IMR-90 (cell line): ENCODE data around the gene PRR5L. TPM values are rescaled to one million over a fixed set of nuclear protein-coding genes. Genes with fewer than 3 reads are reported as not detected.

Source experiments
- ATAC-seq: fragments of 200-7000 bp; cut with Tn5 transposase; 2 replicates; pipeline ENCODE4 v1.9.1; 2020; ENCODE audit warnings: low read depth, mild to moderate bottlenecking, moderate library complexity
- BruUV-seq: library from RNA; stranded (reverse); fragments of 400-500 nt; replicated peaks from 2 replicates; lab custom pipeline; 2021; lab: Mats Ljungman, UMichigan
- CTCF ChIA-PET: fragments of 300-600 bp; formaldehyde crosslinking; extraction: SDS; loops from one replicate; lab custom pipeline; 2021; ENCODE audit warnings: antibody characterized with exemption; lab: Yijun Ruan, JAX
- POLR2A ChIA-PET: fragments of 300-600 bp; sonication (Branson Sonifier 250); formaldehyde crosslinking; loops from one replicate; lab custom pipeline; 2022; ENCODE audit warnings: antibody characterized with exemption; ENCODE audit not compliant: unreplicated experiment; lab: Charles Lee
- DNase-seq: peaks from one replicate; pipeline ENCODE4 v3.0.0; 2013
- H2AFZ ChIP-seq: replicated peaks from 2 replicates; pipeline ENCODE3; 2013; ENCODE audit warnings: low read length, mild to moderate bottlenecking; ENCODE audit not compliant: poor library complexity
- H2AK5ac ChIP-seq: 2 replicates; pipeline ENCODE4 v1.6.1; 2013; ENCODE audit warnings: low read depth, low read length, inconsistent platforms
- H2AK9ac ChIP-seq: replicated peaks from 2 replicates; pipeline ENCODE3; 2013; ENCODE audit warnings: mild to moderate bottlenecking, low read depth, low read length, moderate library complexity; ENCODE audit not compliant: poor library complexity
- H2BK120ac ChIP-seq: 2 replicates; pipeline ENCODE4 v1.6.1; 2013; ENCODE audit warnings: low read depth, low read length, inconsistent platforms
- H2BK15ac ChIP-seq: 3 replicates; pipeline ENCODE4 v1.6.1; 2013; ENCODE audit warnings: low read depth, low read length, inconsistent platforms
- H2BK20ac ChIP-seq: 2 replicates; pipeline ENCODE4 v1.6.1; 2013; ENCODE audit warnings: low read depth, mild to moderate bottlenecking, inconsistent platforms, low read length, moderate library complexity
- H2BK5ac ChIP-seq: 2 replicates; pipeline ENCODE4 v1.6.1; 2013; ENCODE audit warnings: mild to moderate bottlenecking, low read depth, low read length, inconsistent platforms; ENCODE audit not compliant: poor library complexity, severe bottlenecking
- H3K14ac ChIP-seq: replicated peaks from 2 replicates; pipeline ENCODE4 v1.6.1; 2013; ENCODE audit warnings: low read depth, low read length, inconsistent platforms
- H3K18ac ChIP-seq: 2 replicates; pipeline ENCODE4 v1.6.1; 2013; ENCODE audit warnings: low read depth, low read length, control low read depth
- H3K23ac ChIP-seq: 2 replicates; pipeline ENCODE4 v1.6.1; 2013; ENCODE audit warnings: low read depth, low read length, inconsistent platforms
- H3K27ac ChIP-seq: 2 replicates; pipeline ENCODE4 v1.5.1; 2013; ENCODE audit warnings: mild to moderate bottlenecking, control low read depth, low read length; ENCODE audit not compliant: insufficient read depth
- H3K27me3 ChIP-seq: 2 replicates; pipeline ENCODE4 v1.6.1; 2013; ENCODE audit warnings: low read length; ENCODE audit not compliant: control insufficient read depth, insufficient read depth
- H3K36me3 ChIP-seq: 2 replicates; pipeline ENCODE4 v1.6.1; 2013; ENCODE audit warnings: low read length, mixed read lengths; ENCODE audit not compliant: control insufficient read depth, insufficient read depth
- H3K4ac ChIP-seq: 2 replicates; pipeline ENCODE4 v1.6.1; 2013; ENCODE audit warnings: low read depth, low read length, inconsistent platforms
- H3K4me1 ChIP-seq: 2 replicates; pipeline ENCODE4 v1.6.1; 2013; ENCODE audit warnings: low read length, mixed read lengths; ENCODE audit not compliant: control insufficient read depth, insufficient read depth
- H3K4me2 ChIP-seq: 2 replicates; pipeline ENCODE4 v1.6.1; 2013; ENCODE audit warnings: low read depth, mild to moderate bottlenecking, control low read depth, low read length, moderate library complexity
- H3K4me3 ChIP-seq: 2 replicates; pipeline ENCODE4 v1.5.1; 2013; ENCODE audit warnings: low read depth, mild to moderate bottlenecking, control low read depth, low read length, moderate library complexity; ENCODE audit not compliant: insufficient read depth
- H3K56ac ChIP-seq: 2 replicates; pipeline ENCODE4 v1.6.1; 2013; ENCODE audit warnings: low read length, inconsistent platforms; ENCODE audit not compliant: insufficient read depth; ENCODE audit errors: extremely low read depth
- H3K79me1 ChIP-seq, 2 experiments: 2 replicates each; pipeline ENCODE4 v1.6.1; 2013; ENCODE audit warnings: low read length in 2 of 2, inconsistent platforms in 1 of 2, low read depth in 1 of 2
- H3K9ac ChIP-seq: 2 replicates; pipeline ENCODE4 v1.6.1; 2013; ENCODE audit warnings: low read depth, low read length, control low read depth
- H3K9me1 ChIP-seq: 2 replicates; pipeline ENCODE4 v1.6.1; 2013; ENCODE audit warnings: low read length, inconsistent platforms; ENCODE audit not compliant: insufficient read depth
- H3K9me3 ChIP-seq: 2 replicates; pipeline ENCODE4 v1.6.1; 2013; ENCODE audit warnings: low read length; ENCODE audit not compliant: control insufficient read depth, insufficient read depth
- H4K20me1 ChIP-seq: 2 replicates; pipeline ENCODE4 v1.6.1; 2013; ENCODE audit warnings: low read length, inconsistent platforms; ENCODE audit not compliant: insufficient read depth
- H4K5ac ChIP-seq: 2 replicates; pipeline ENCODE4 v1.6.1; 2013; ENCODE audit warnings: mild to moderate bottlenecking, low read depth, low read length, control low read depth
- H4K8ac ChIP-seq, 2 experiments: 2 replicates each; pipeline ENCODE4 v1.6.1; 2013; ENCODE audit warnings: low read depth in 2 of 2, low read length in 2 of 2, control low read depth in 1 of 2, inconsistent platforms in 1 of 2
- H4K91ac ChIP-seq: 2 replicates; pipeline ENCODE4 v1.6.1; 2013; ENCODE audit warnings: low read depth, low read length, inconsistent platforms; ENCODE audit not compliant: insufficient read depth
- BHLHE40 ChIP-seq: fragments of 150-350 bp; IDR thresholded peaks from 2 replicates; pipeline ENCODE4 v1.6.1; 2016; ENCODE audit warnings: mild to moderate bottlenecking, low read depth, low read length
- CEBPB ChIP-seq: IDR thresholded peaks from 2 replicates; pipeline ENCODE4 v1.6.1; 2012; ENCODE audit warnings: low read depth, low read length, improper control_type of control experiment
- CHD1 ChIP-seq: IDR thresholded peaks from 2 replicates; pipeline ENCODE4 v1.6.1; 2012; ENCODE audit warnings: low read depth, low read length, improper control_type of control experiment
- CTCF ChIP-seq: conservative IDR thresholded peaks from 2 replicates; pipeline ENCODE4 v1.5.1; 2012; ENCODE audit warnings: mild to moderate bottlenecking, low read depth, low read length, improper control_type of control experiment
- FOS ChIP-seq: fragments of 150-350 bp; IDR thresholded peaks from 2 replicates; pipeline ENCODE4 v1.6.1; 2016; ENCODE audit warnings: low read depth, low read length
- MAFK ChIP-seq: IDR thresholded peaks from 2 replicates; pipeline ENCODE4 v1.6.1; 2012; ENCODE audit warnings: low read depth, low read length, improper control_type of control experiment
- MAZ ChIP-seq: IDR thresholded peaks from 2 replicates; pipeline ENCODE4 v1.6.1; 2012; ENCODE audit warnings: low read depth, mild to moderate bottlenecking, low read length, improper control_type of control experiment, moderate library complexity, borderline replicate concordance
- MXI1 ChIP-seq: IDR thresholded peaks from 2 replicates; pipeline ENCODE4 v1.6.1; 2012; ENCODE audit warnings: low read depth, mild to moderate bottlenecking, low read length, moderate library complexity, borderline replicate concordance
- RAD21 ChIP-seq: IDR thresholded peaks from 2 replicates; pipeline ENCODE4 v1.6.1; 2012; ENCODE audit warnings: low read length, improper control_type of control experiment
- RFX5 ChIP-seq: IDR thresholded peaks from 2 replicates; pipeline ENCODE4 v1.8.0; 2012; ENCODE audit warnings: low read depth, mild to moderate bottlenecking, low read length, moderate library complexity
- SMC3 ChIP-seq: fragments of 150-350 bp; IDR thresholded peaks from 2 replicates; pipeline ENCODE4 v1.6.1; 2016; ENCODE audit warnings: low read depth, mild to moderate bottlenecking, antibody characterized with exemption, low read length, moderate library complexity
- WGBS, 2 experiments: methylation state at CpG; one replicate each; pipeline versions ENCODE4 v1.1.5 to v1.1.7; 2013; ENCODE audit warnings: missing lambda C conversion rate in 2 of 2; ENCODE audit not compliant: insufficient read length in 1 of 2; ENCODE audit errors: extremely low coverage in 2 of 2; 5-methylcytosine and 5-hydroxymethylcytosine counted together
- dilution Hi-C: fragments of 300-500 bp; cut with HindIII; formaldehyde crosslinking; loops from one replicate; pipeline ENCODE4 v1.14.3; 2018; ENCODE audit warnings: low sequenced_read_pairs; ENCODE audit not compliant: unreplicated experiment
- in situ Hi-C: fragments of 300-500 bp; cut with MboI; formaldehyde crosslinking; loops from 3 replicates; pipeline ENCODE4 v1.14.3; 2019; ENCODE audit warnings: low sequenced_read_pairs, inconsistent platforms, mixed read lengths
- intact Hi-C: fragments of 100-400 bp; cut with micrococcal nuclease; formaldehyde crosslinking; loops from 2 replicates; pipeline ENCODE4 v1.10.0; 2022
- polyA plus RNA-seq, 3 experiments: library from polyadenylated mRNA; depleted of rRNA; stranded (reverse); fragments of >200 nt; gene quantifications; 2 replicates each; pipeline ENCODE4 v1.2.3, GENCODE V29; 2012; ENCODE audit warnings: low replicate concordance in 1 of 3
- total RNA-seq: library from RNA; depleted of rRNA; stranded (reverse); fragments of >200 nt; gene quantifications from 2 replicates; pipeline ENCODE4 v1.2.3, GENCODE V29; 2012
- TF ChIP-seq, protein P1 (sequence below): fragments of 150-350 bp; IDR thresholded peaks from 2 replicates; pipeline ENCODE4 v1.6.1; 2016; ENCODE audit warnings: low read depth, mild to moderate bottlenecking, low read length, moderate library complexity, borderline replicate concordance
- TF ChIP-seq, protein P2 (sequence below): fragments of 150-350 bp; IDR thresholded peaks from 2 replicates; pipeline ENCODE4 v1.6.1; 2017; ENCODE audit warnings: mild to moderate bottlenecking, antibody characterized with exemption, low read length, low read depth

The PRR5L gene
- total and polyA plus RNA-seq, 2 of the 4 experiments (the other 2 are of a cell fraction), result 2.9 to 3.6 TPM

DNA sequence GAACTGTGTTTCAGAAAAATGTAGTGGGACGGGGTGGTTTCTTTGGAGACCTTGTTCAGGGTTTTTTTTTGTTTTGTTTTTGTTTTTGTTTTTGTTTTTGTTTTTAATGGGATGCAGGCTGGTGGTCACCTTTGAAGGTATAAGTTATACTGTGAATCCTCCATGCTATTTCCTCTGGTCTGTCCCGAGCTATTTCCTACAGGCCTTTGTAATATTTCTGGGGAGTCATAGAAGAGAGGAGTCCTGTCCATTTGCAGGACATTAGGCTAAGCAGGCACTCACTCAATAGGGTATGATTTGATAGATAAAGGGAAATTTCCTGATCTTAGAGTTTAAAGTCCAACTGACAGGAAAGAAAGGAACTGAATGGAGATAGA lies 136.0 kb downstream of the PRR5L start (continued):
- TF ChIP-seq MXI1 (no peak), SMC3 (no peak), CEBPB (no peak)

- peak overlapping the region; percentile 24; the same call in 1 of the 2 replicates for H3K18ac ChIP-seq
- peak overlapping the region; percentile 73; the same call in 1 of the 2 replicates for H3K4ac ChIP-seq
- no peak overlapping the region for H3K4me3 ChIP-seq
- no peak for DNase-seq
- no peak overlapping the region for H3K23ac ChIP-seq
- BruUV-seq, result no TSS peak
- no peaks in the 10 kb centered on the region for H4K20me1 ChIP-seq
- H2BK120ac ChIP-seq, result peak overlapping the region; percentile 91
- no peak overlapping the region for H3K56ac ChIP-seq
- H3K4me2 ChIP-seq, result no peak overlapping the region
- no peak overlapping the region for H4K8ac ChIP-seq
- H2BK20ac ChIP-seq, result peak overlapping the region; percentile 66; the same call in 1 of the 2 replicates
- H3K79me1 ChIP-seq, result peaks cover 0 to 8% of the 10 kb centered on the region in 2 experiments; a peak in 2 of 4 replicates
- H2BK5ac ChIP-seq, result no peak overlapping the region
- H2AK9ac ChIP-seq, result no peak overlapping the region
- H3K14ac ChIP-seq, result peak overlapping the region; percentile 34; the same call in 1 of the 2 replicates
- in situ Hi-C loops (no loop called here), dilution Hi-C loops (no loop called here), intact Hi-C loops (no loop called here)
- peak overlapping the region; percentile 96; the same call in 2 of the 3 replicates for H2BK15ac ChIP-seq
- H3K9me3 ChIP-seq, result no peaks in the 10 kb centered on the region
- ChIA-PET POLR2A (interaction anchor here (0.5 kb wide), 1 partner anchor 347 kb away, joined by 7 read pairs; no protein-coding TSS in a partner anchor), CTCF (interaction anchor here (0.6 to 1.4 kb wide), 2 partner anchors 37 to 615 kb away, joined by 4 to 6 read pairs; no protein-coding TSS in a partner anchor)
- H3K4me1 ChIP-seq, result peaks cover 8% of the 10 kb centered on the region
- H3K9ac ChIP-seq, result no peak overlapping the region
- H4K5ac ChIP-seq, result peak overlapping the region; percentile 2; the same call in 1 of the 2 replicates
- ATAC-seq, result no peak
- no peaks in the 10 kb centered on the region for H3K27me3 ChIP-seq
- H3K27ac ChIP-seq, result no peak overlapping the region
- H3K36me3 ChIP-seq, result peaks cover 2% of the 10 kb centered on the region
- H3K9me1 ChIP-seq, result peaks cover 13% of the 10 kb centered on the region
- peak overlapping the region; percentile 76; the same call in 1 of the 2 replicates for H4K91ac ChIP-seq
- H2AFZ ChIP-seq, result no peak overlapping the region
- H2AK5ac ChIP-seq, result peak overlapping the region; percentile 96
- WGBS, 2 experiments, result 80% methylated on average over 1 of the region's 4 CpGs; no CpG with 5 or more reads in 1 of the 2 experiments
- no peak for TF ChIP-seq CHD1
- TF ChIP-seq CEBPB, result no peak
- TF ChIP-seq BHLHE40, result no peak
- no peak for TF ChIP-seq FOS
- TF ChIP-seq, protein P1, sequence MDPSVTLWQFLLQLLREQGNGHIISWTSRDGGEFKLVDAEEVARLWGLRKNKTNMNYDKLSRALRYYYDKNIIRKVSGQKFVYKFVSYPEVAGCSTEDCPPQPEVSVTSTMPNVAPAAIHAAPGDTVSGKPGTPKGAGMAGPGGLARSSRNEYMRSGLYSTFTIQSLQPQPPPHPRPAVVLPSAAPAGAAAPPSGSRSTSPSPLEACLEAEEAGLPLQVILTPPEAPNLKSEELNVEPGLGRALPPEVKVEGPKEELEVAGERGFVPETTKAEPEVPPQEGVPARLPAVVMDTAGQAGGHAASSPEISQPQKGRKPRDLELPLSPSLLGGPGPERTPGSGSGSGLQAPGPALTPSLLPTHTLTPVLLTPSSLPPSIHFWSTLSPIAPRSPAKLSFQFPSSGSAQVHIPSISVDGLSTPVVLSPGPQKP, result no peak
- TF ChIP-seq CTCF, result no peak
- TF ChIP-seq, protein P2, sequence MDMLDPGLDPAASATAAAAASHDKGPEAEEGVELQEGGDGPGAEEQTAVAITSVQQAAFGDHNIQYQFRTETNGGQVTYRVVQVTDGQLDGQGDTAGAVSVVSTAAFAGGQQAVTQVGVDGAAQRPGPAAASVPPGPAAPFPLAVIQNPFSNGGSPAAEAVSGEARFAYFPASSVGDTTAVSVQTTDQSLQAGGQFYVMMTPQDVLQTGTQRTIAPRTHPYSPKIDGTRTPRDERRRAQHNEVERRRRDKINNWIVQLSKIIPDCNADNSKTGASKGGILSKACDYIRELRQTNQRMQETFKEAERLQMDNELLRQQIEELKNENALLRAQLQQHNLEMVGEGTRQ, result no peak
- TF ChIP-seq RFX5, result no peak
- no peak for TF ChIP-seq RAD21
- TF ChIP-seq MAZ, result no peak
- TF ChIP-seq MAFK, result no peak
Measured at GRCh38 chr11:36432738-36433137, 136.7 kb downstream of the PRR5L start.
